ENCODE data around the gene PDAP1.
A peak's percentile ranks its signal among the peaks of the same experiment; 100 is the strongest.
"Not testable (repeated sequence)": the region's sequence is repeated elsewhere in the genome, so short reads cannot be mapped to it uniquely, and the experiment has no call there.

Gene PDAP1

DNA sequence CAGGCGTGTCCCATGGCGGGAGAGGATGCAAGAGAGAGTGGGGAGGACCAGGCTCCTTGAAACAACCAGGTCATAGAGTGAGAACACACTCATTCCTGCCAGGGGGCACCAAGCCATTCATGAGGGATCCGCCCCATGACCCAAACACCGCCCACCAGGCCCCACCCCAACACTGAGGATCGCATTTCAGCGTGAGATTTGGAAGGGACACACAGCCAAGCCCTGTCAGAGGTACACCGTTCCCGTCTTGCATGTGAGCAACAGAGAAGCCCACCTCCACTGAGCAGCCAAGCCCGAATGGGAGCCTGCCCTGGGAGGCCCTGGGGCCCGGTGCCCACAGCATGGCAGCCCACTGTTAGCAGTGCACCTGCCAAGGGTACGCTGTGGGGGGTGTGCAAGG lies 41.8 kb downstream of the PDAP1 start:
- peaks cover 45% of the 10 kb centered on the region for H3K4me1 Mint-ChIP-seq
- no peaks in the 10 kb centered on the region for H3K27me3 Mint-ChIP-seq (ENCODE audit: low read depth, poor library complexity)
- H3K27ac Mint-ChIP-seq, result peak overlapping the region; percentile 59
- DNase-seq, result no peak
- no peak overlapping the region for H3K4me3 Mint-ChIP-seq
- H3K36me3 Mint-ChIP-seq (ENCODE audit: low read depth), result peaks cover 46% of the 10 kb centered on the region
- no peaks in the 10 kb centered on the region for H3K9me3 Mint-ChIP-seq
- TF ChIP-seq CTCF (IDR thresholded peaks at IDR 0.05), result no peak

DNA sequence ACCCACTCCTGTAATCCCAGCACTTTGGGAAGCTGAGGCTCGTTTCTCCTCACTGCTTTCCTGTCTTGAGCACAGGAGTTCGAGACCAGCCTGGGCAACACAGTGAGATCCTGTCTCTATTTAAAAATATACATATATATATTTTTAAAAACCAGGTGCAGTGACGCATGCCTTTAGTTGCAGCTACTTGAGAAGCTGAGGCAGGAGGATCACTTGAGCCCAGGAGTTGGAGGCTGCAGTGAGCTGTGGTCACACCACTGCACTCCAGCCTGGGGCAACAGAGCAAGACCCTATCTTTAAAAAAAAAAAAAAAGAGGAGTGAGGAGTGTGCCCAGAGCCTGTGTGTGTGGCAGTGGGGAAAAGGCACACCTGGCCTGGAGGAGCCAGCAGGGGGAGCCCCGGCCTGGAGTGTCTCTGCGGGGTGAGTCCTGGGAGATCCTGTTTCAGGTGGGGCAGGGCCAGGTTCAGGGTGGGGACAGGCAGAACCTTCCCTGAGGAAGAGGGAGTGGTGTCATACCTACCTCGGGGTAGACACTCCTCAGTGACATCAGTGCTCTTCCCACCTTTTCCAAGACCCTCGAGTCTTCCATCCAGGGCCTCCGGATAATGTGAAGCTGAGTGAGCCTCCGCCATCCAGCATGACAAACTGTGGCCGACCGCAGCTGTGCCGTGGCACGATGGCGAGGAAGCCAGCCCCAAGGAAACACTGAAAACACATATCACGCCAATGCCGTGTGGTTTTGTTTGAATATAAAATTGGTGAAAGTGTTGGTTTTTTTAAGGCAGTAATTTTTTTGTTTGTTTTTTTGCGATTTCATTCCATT lies 42.9 kb downstream of the PDAP1 start:
- Mint-ChIP-seq H3K4me1 (peaks cover 37% of the 10 kb centered on the region), H3K4me3 (peak overlapping the region; percentile 11), H3K27me3 (ENCODE audit: low read depth, poor library complexity) (no peaks in the 10 kb centered on the region), H3K27ac (peak overlapping the region; percentile 50), H3K9me3 (no peaks in the 10 kb centered on the region), H3K36me3 (ENCODE audit: low read depth) (peaks cover 51% of the 10 kb centered on the region)
- TF ChIP-seq CTCF (IDR thresholded peaks at IDR 0.05), result peak; percentile 29
- peak; percentile 48 for DNase-seq

GRCh38 chr7:99363286-99363685 lies 45.1 kb downstream of the PDAP1 start:
- Mint-ChIP-seq H3K27me3 (ENCODE audit: low read depth, poor library complexity) (no peaks in the 10 kb centered on the region), H3K27ac (no peak overlapping the region), H3K4me1 (peaks cover 16% of the 10 kb centered on the region), H3K36me3 (ENCODE audit: low read depth) (peaks cover 55% of the 10 kb centered on the region), H3K4me3 (no peak overlapping the region), H3K9me3 (no peaks in the 10 kb centered on the region)
- no peak for TF ChIP-seq CTCF (IDR thresholded peaks at IDR 0.05)
- no peak for DNase-seq

- no peak for DNase-seq
- H3K9me3 Mint-ChIP-seq, result no peaks in the 10 kb centered on the region
- H3K36me3 Mint-ChIP-seq (ENCODE audit: low read depth), result peaks cover 60% of the 10 kb centered on the region
- H3K27ac Mint-ChIP-seq, result no peak overlapping the region
- no peak overlapping the region for H3K4me3 Mint-ChIP-seq
- no peaks in the 10 kb centered on the region for H3K27me3 Mint-ChIP-seq (ENCODE audit: low read depth, poor library complexity)
- peaks cover 16% of the 10 kb centered on the region for H3K4me1 Mint-ChIP-seq
- TF ChIP-seq CTCF (IDR thresholded peaks at IDR 0.05), result no peak
Measured at GRCh38 chr7:99362801-99363200, 45.6 kb downstream of the PDAP1 start.

DNA sequence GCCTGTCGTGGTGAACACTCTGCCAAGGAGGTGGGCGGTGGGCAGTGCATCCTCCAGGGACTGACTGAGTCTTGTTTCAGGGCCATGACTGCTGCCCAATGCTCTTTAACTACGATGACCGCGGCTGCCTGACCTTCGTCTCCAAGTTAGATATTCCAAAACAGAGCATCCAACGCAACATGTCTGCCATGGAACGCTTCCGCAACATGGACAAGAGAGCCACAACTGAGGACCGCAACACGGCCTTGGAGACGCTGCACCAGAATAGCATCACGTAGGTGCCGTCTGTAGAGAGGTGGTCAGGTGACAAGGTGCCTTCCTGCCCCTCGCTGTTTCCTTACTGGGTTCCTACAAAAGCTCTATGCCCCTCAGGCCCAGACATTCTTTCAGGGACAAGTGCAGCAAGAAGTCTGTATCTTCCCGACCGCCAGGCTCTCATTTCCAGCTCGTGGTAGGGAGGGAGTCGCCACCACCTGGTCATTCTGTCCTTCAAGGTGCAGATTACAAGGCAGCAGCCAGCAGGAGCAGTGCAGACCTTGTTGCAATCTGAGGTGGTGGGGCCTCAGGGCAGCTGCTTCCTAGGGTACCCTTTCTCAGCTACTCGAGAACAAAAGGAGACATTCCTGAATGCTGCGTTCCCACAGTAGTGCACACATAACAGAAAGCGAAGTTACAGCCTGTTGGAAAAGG lies 48.8 kb downstream of the PDAP1 start:
- Mint-ChIP-seq H3K36me3 (ENCODE audit: low read depth) (peaks cover 51% of the 10 kb centered on the region), H3K27ac (no peak overlapping the region), H3K9me3 (no peaks in the 10 kb centered on the region), H3K27me3 (ENCODE audit: low read depth, poor library complexity) (no peaks in the 10 kb centered on the region), H3K4me3 (no peak overlapping the region), H3K4me1 (no peaks in the 10 kb centered on the region)
- DNase-seq, result no peak
- TF ChIP-seq CTCF (IDR thresholded peaks at IDR 0.05), result no peak

DNA sequence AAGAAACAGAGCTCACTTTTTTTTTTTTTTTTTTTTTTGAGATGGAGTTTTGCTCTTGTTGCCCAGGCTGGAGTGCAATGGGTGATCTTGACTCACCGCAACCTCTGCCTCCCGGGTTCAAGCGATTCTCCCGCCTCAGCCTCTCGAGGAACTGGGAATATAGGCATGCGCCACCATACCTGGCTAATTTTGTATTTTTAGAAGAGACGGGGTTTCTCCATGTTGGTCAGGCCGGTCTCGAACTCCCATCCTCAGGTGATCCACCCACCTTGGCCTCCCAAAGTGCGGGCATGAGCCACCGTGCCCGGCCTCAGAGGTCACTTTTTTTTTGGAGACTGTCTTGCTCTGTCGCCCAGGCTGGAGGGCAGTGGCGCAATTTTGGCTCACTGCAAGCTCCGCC lies 49.9 kb downstream of the PDAP1 start:
- H3K4me3 Mint-ChIP-seq; H3K27ac Mint-ChIP-seq; H3K4me1 Mint-ChIP-seq; DNase-seq; H3K9me3 Mint-ChIP-seq; H3K27me3 Mint-ChIP-seq (ENCODE audit: low read depth, poor library complexity): not testable (repeated sequence)
- peaks cover 48% of the 10 kb centered on the region for H3K36me3 Mint-ChIP-seq (ENCODE audit: low read depth)
